Measurements from ENCODE around the gene SIVA1.

GRCh38 chr14:104728631-104729030, 24.3 kb upstream of the SIVA1 start:
- TF ChIP-seq CTCF (IDR thresholded peaks at IDR 0.05) (no peak), EZH2 (IDR thresholded peaks at IDR 0.05; ENCODE audit: borderline replicate concordance, insufficient read depth, low read depth, low read length, poor library complexity, severe bottlenecking) (no peak)
